Esophagus (tissue), 2 donors: ENCODE data around the gene FHIT. TPM values are rescaled to one million over a fixed set of nuclear protein-coding genes. Genes with fewer than 3 reads are reported as not detected.

ENCODE experiments used
- H3K27ac ChIP-seq, 2 donors: one replicate each; pipeline ENCODE4 v1.5.1; 2013; ENCODE audit warnings: low read depth in 2 of 2, mild to moderate bottlenecking in 2 of 2, inconsistent platforms in 1 of 2, low read length in 1 of 2, moderate library complexity in 1 of 2
- H3K27me3 ChIP-seq, 2 donors: one replicate each; pipeline ENCODE4 v1.6.1; 2013; ENCODE audit warnings: low read length in 2 of 2, control low read depth in 1 of 2, mild to moderate bottlenecking in 1 of 2; ENCODE audit not compliant: insufficient read depth in 2 of 2, control insufficient read depth in 1 of 2
- H3K36me3 ChIP-seq, 2 donors: one replicate each; pipeline ENCODE4 v1.6.1; 2013; ENCODE audit warnings: low read length in 1 of 2; ENCODE audit not compliant: control insufficient read depth in 2 of 2, insufficient read depth in 2 of 2
- H3K4me1 ChIP-seq, 2 donors: one replicate each; pipeline ENCODE4 v1.6.1; 2013; ENCODE audit warnings: low read length in 1 of 2; ENCODE audit not compliant: control insufficient read depth in 2 of 2, insufficient read depth in 2 of 2
- H3K4me3 ChIP-seq, 2 donors: one replicate each; pipeline ENCODE4 v1.5.1; 2013; ENCODE audit warnings: low read length in 2 of 2, mild to moderate bottlenecking in 2 of 2, low read depth in 1 of 2, moderate library complexity in 1 of 2
- H3K9me3 ChIP-seq, 2 donors: one replicate each; pipeline ENCODE4 v1.6.1; 2013; ENCODE audit warnings: mild to moderate bottlenecking in 2 of 2, low read depth in 1 of 2, low read length in 1 of 2, moderate library complexity in 1 of 2; ENCODE audit not compliant: control insufficient read depth in 2 of 2, insufficient read depth in 1 of 2
- WGBS, 2 donors: extraction: QIAGEN DNeasy Blood & Tissue Kit; methylation state at CpG; one replicate each; pipeline ENCODE4 v1.1.7; 2013; 5-methylcytosine and 5-hydroxymethylcytosine counted together
- polyA plus RNA-seq, 2 donors: library from polyadenylated mRNA; stranded (reverse); fragments of 200-250 nt; gene quantifications; one replicate each; pipeline ENCODE4 v1.2.3, GENCODE V29; 2013
- donor health status: healthy with polysubstance abuse.
- donor health status: Bipolar disorder and iron deficiency.

FHIT gene
- polyA plus RNA-seq, 2 donors, result 3.4 to 5.0 TPM

- Histone ChIP-seq H3K36me3 (no peaks in the 10 kb centered on the region), H3K9me3 (no peaks in the 10 kb centered on the region), H3K4me3 (no peak overlapping the region), H3K27me3 (no peaks in the 10 kb centered on the region), H3K4me1 (no peaks in the 10 kb centered on the region), H3K27ac (no peak overlapping the region)
- WGBS, 2 donors, result 81 to 85% methylated on average over 4 of the region's 4 CpGs
Observed at GRCh38 chr3:60186359-60186758, 1064.9 kb downstream of the FHIT start.

- Histone ChIP-seq H3K27me3 (no peaks in the 10 kb centered on the region), H3K36me3 (no peaks in the 10 kb centered on the region), H3K9me3 (no peaks in the 10 kb centered on the region), H3K27ac (no peak overlapping the region), H3K4me1 (no peaks in the 10 kb centered on the region), H3K4me3 (no peak overlapping the region)
- WGBS, 2 donors, result 94 to 96% methylated on average over 3 of the region's 3 CpGs
Observed at GRCh38 chr3:60185161-60185560, 1066.1 kb downstream of the FHIT start.

GRCh38 chr3:60182697-60183096 is 1068.6 kb downstream of the FHIT start:
- Histone ChIP-seq H3K4me1 (no peaks in the 10 kb centered on the region), H3K27me3 (no peaks in the 10 kb centered on the region), H3K9me3 (no peaks in the 10 kb centered on the region), H3K4me3 (no peak overlapping the region), H3K27ac (no peak overlapping the region), H3K36me3 (no peaks in the 10 kb centered on the region)
- WGBS, 2 donors, result 75% methylated on average over 1 of the region's 1 CpG

- H3K36me3 ChIP-seq, result no peaks in the 10 kb centered on the region
- WGBS, 2 donors, result 95% methylated on average over 8 of the region's 8 CpGs
- H3K27ac ChIP-seq, result no peak overlapping the region
- H3K4me3 ChIP-seq, result no peak overlapping the region
- H3K4me1 ChIP-seq, result no peaks in the 10 kb centered on the region
- H3K9me3 ChIP-seq, result no peaks in the 10 kb centered on the region
- H3K27me3 ChIP-seq, result no peaks in the 10 kb centered on the region
Observed at GRCh38 chr3:60178931-60179653, 1072.2 kb downstream of the FHIT start.

- no peaks in the 10 kb centered on the region for H3K36me3 ChIP-seq
- no peaks in the 10 kb centered on the region for H3K9me3 ChIP-seq
- no peaks in the 10 kb centered on the region for H3K27me3 ChIP-seq
- no peaks in the 10 kb centered on the region for H3K4me1 ChIP-seq
- no peak overlapping the region for H3K4me3 ChIP-seq
- no peak overlapping the region for H3K27ac ChIP-seq
- 69 to 82% methylated on average over 2 of the region's 2 CpGs for WGBS, 2 donors
Observed at GRCh38 chr3:60177726-60178125, 1073.5 kb downstream of the FHIT start.

GRCh38 chr3:60176614-60177013 is 1074.6 kb downstream of the FHIT start:
- Histone ChIP-seq H3K4me3 (no peak overlapping the region), H3K9me3 (no peaks in the 10 kb centered on the region), H3K4me1 (no peaks in the 10 kb centered on the region), H3K36me3 (no peaks in the 10 kb centered on the region), H3K27me3 (no peaks in the 10 kb centered on the region), H3K27ac (no peak overlapping the region)
- 58 to 76% methylated on average over 6 of the region's 6 CpGs for WGBS, 2 donors

- H3K4me3 ChIP-seq, result no peak overlapping the region
- 85 to 89% methylated on average over 3 of the region's 3 CpGs for WGBS, 2 donors
- H3K9me3 ChIP-seq, result no peaks in the 10 kb centered on the region
- H3K27me3 ChIP-seq, result no peaks in the 10 kb centered on the region
- H3K27ac ChIP-seq, result no peak overlapping the region
- no peaks in the 10 kb centered on the region for H3K4me1 ChIP-seq
- no peaks in the 10 kb centered on the region for H3K36me3 ChIP-seq
Observed at GRCh38 chr3:60175680-60176079, 1075.6 kb downstream of the FHIT start.

- H3K27me3 ChIP-seq, result no peaks in the 10 kb centered on the region
- no peak overlapping the region for H3K27ac ChIP-seq
- H3K4me1 ChIP-seq, result no peaks in the 10 kb centered on the region
- no peak overlapping the region for H3K4me3 ChIP-seq
- H3K9me3 ChIP-seq, result no peaks in the 10 kb centered on the region
- H3K36me3 ChIP-seq, result no peaks in the 10 kb centered on the region
- 93 to 95% methylated on average over 5 of the region's 5 CpGs for WGBS, 2 donors
Observed at GRCh38 chr3:60169755-60170154, 1081.5 kb downstream of the FHIT start.

- H3K9me3 ChIP-seq, result peaks cover 0 to 2% of the 10 kb centered on the region in 2 donors
- no peak overlapping the region for H3K4me3 ChIP-seq
- H3K27ac ChIP-seq, result no peak overlapping the region
- H3K27me3 ChIP-seq, result no peaks in the 10 kb centered on the region
- H3K36me3 ChIP-seq, result no peaks in the 10 kb centered on the region
- no peaks in the 10 kb centered on the region for H3K4me1 ChIP-seq
Observed at GRCh38 chr3:60167186-60167585, 1084.1 kb downstream of the FHIT start.
